Measurements from ENCODE around the gene CIDEA.

CIDEA gene

DNA sequence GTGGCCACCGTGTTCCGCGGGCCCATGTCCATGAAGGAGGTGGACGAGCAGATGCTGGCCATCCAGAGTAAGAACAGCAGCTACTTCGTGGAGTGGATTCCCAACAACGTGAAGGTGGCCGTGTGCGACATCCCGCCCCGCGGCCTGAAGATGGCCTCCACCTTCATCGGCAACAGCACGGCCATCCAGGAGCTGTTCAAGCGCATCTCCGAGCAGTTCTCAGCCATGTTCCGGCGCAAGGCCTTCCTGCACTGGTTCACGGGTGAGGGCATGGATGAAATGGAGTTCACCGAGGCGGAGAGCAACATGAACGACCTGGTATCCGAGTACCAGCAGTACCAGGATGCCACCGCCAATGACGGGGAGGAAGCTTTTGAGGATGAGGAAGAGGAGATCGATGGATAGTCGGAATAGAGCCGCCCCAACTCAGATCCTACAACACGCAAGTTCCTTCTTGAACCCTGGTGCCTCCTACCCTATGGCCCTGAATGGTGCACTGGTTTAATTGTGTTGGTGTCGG lies 71.6 kb downstream of the CIDEA start:
- Histone ChIP-seq H3K9me3 (no peaks in the 10 kb centered on the region), H3K27me3 (no peaks in the 10 kb centered on the region), H3K36me3 (peaks cover 27% of the 10 kb centered on the region), H3K4me3 (ENCODE audit: low read depth in 1 of 2, low read length in 1 of 2) (no peak overlapping the region), H3K27ac (no peak overlapping the region), H3K4me1 (ENCODE audit: control insufficient read depth in 1 of 2, insufficient read depth in 1 of 2, low read depth in 1 of 2, low read length in 1 of 2) (no peaks in the 10 kb centered on the region)
- TF ChIP-seq, protein P1, sequence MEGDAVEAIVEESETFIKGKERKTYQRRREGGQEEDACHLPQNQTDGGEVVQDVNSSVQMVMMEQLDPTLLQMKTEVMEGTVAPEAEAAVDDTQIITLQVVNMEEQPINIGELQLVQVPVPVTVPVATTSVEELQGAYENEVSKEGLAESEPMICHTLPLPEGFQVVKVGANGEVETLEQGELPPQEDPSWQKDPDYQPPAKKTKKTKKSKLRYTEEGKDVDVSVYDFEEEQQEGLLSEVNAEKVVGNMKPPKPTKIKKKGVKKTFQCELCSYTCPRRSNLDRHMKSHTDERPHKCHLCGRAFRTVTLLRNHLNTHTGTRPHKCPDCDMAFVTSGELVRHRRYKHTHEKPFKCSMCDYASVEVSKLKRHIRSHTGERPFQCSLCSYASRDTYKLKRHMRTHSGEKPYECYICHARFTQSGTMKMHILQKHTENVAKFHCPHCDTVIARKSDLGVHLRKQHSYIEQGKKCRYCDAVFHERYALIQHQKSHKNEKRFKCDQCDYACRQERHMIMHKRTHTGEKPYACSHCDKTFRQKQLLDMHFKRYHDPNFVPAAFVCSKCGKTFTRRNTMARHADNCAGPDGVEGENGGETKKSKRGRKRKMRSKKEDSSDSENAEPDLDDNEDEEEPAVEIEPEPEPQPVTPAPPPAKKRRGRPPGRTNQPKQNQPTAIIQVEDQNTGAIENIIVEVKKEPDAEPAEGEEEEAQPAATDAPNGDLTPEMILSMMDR (IDR thresholded peaks at IDR 0.05) = no peak

DNA sequence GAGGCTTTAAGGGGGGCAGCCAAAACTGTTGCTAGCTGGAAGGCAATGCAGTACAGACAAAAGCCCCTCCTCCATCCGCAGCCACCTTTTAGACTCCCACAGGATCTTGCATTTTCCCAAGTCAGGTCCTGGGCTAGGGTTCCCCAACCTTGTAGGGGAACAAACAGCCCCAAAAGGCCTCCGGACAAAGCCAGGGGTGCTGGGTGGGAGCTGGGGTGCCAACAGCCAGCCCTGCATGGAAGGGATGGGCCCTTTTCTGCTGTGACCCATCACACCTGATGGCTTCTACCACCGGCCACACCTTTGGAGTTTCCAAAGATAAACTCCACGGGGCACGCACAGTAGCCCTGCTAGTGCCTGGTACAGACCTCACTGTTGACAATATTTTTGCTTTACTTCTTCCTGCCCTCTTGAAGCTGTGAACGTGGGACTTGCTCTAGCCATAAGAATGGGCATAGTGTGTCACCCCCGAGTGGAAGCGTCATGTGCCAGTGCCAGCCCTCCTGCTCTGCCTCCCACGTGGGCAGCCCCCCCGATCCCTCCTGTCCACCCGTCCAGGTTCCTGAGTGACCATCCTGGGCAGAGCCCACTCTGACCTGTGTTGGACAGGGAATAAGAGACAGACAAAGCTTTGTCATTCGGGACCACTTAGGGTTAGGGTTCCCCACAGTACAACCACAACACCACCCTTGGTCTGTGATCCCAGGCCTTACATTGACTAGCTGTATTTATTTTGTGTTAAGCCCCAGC lies 72.7 kb downstream of the CIDEA start:
- no peaks in the 10 kb centered on the region for H3K9me3 ChIP-seq
- TF ChIP-seq, protein P1 (IDR thresholded peaks at IDR 0.05) = no peak
- no peaks in the 10 kb centered on the region for H3K27me3 ChIP-seq
- peaks cover 24% of the 10 kb centered on the region for H3K36me3 ChIP-seq
- no peak overlapping the region for H3K4me3 ChIP-seq (ENCODE audit: low read depth in 1 of 2, low read length in 1 of 2)
- H3K4me1 ChIP-seq (ENCODE audit: control insufficient read depth in 1 of 2, insufficient read depth in 1 of 2, low read depth in 1 of 2, low read length in 1 of 2) = no peaks in the 10 kb centered on the region
- no peak overlapping the region for H3K27ac ChIP-seq

All from neutrophil (primary cell).